Transverse colon (tissue), 4 donors: Measurements from ENCODE around the gene CLDN4. TPM values are rescaled to one million over a fixed set of nuclear protein-coding genes. Genes with fewer than 3 reads are reported as not detected.

Experiments used
- DNase-seq: peaks from one replicate; pipeline ENCODE4 v3.0.0-alpha.2; 2019
- H3K27ac ChIP-seq, 4 donors: fragments of 200-600 bp; sonication (generic); 2 replicates each; pipeline ENCODE4 v1.5.1; 2016 to 2018; ENCODE audit warnings: inconsistent platforms in 4 of 4
- H3K27me3 ChIP-seq: fragments of 200-600 bp; sonication (generic); 2 replicates; pipeline ENCODE4 v1.5.1; 2017; ENCODE audit warnings: inconsistent platforms
- H3K36me3 ChIP-seq, 4 donors: fragments of 200-600 bp; sonication (generic); 2 replicates each; pipeline ENCODE4 v1.5.1; 2017 to 2019; ENCODE audit warnings: inconsistent platforms in 4 of 4
- H3K4me1 ChIP-seq, 4 donors: fragments of 200-600 bp; sonication (generic); 2 replicates each; pipeline ENCODE4 v1.5.1; 2017 to 2020; ENCODE audit warnings: inconsistent platforms in 4 of 4
- H3K4me3 ChIP-seq, 4 donors: fragments of 200-600 bp; sonication (generic); 1 replicate in 1 of 4; 2 replicates in 3 of 4; pipeline versions ENCODE4 v1.5.1 to v1.6.1; 2017 to 2019; ENCODE audit warnings: inconsistent platforms in 4 of 4
- H3K9me3 ChIP-seq, 2 donors: fragments of 200-600 bp; sonication (generic); 2 replicates each; pipeline ENCODE4 v1.5.1; 2017 to 2019; ENCODE audit warnings: inconsistent platforms in 2 of 2
- EP300 ChIP-seq: sonication (generic); formaldehyde crosslinking; IDR thresholded peaks from one replicate; pipeline ENCODE4 v1.6.1; 2017; ENCODE audit warnings: antibody characterized with exemption, low read depth
- POLR2A ChIP-seq: fragments of 450-650 bp; IDR thresholded peaks from one replicate; pipeline ENCODE4 v1.6.1; 2016; ENCODE audit warnings: antibody characterized with exemption, mild to moderate bottlenecking, moderate library complexity
- POLR2AphosphoS5 ChIP-seq, 3 donors: sonication (generic); formaldehyde crosslinking; IDR thresholded peaks; one replicate each; pipeline ENCODE4 v1.6.1; 2016; ENCODE audit warnings: antibody characterized with exemption in 3 of 3
- WGBS, 2 donors: methylation state at CpG; one replicate each; pipeline ENCODE4 v1.1.5; 2018; ENCODE audit warnings: low coverage in 1 of 2; 5-methylcytosine and 5-hydroxymethylcytosine counted together
- in situ Hi-C, 4 donors: fragments of 200-750 bp; cut with MboI; loops; one replicate each; pipeline versions ENCODE4 v1.15.0 to v1.15.1; 2017; ENCODE audit warnings: low sequenced_read_pairs in 3 of 4, low pct_ligation_motif_present in 1 of 4, low pct_unique_long_range_greater_than_20kb in 1 of 4
- intact Hi-C: fragments of 100-400 bp; cut with DNase I; formaldehyde crosslinking; loops from one replicate; pipeline ENCODE4 v1.15.1; 2023; ENCODE audit warnings: low total_unique reads
- total RNA-seq, 4 donors: library from RNA; depleted of rRNA; stranded (reverse); fragments of >200 nt; gene quantifications; one replicate each; pipeline ENCODE4 v1.1.0, GENCODE V29; 2016
- TF ChIP-seq, protein P1 (sequence below), 5 experiments: fragments of 200-600 bp in 3 of 5; fragments of 450-650 bp in 2 of 5; sonication (generic) in 3 of 5; IDR thresholded peaks; 1 replicate in 2 of 5; 2 replicates in 3 of 5; pipeline ENCODE4 v1.5.1; 2016 to 2017; ENCODE audit warnings: antibody characterized with exemption in 5 of 5, inconsistent platforms in 3 of 5, mild to moderate bottlenecking in 2 of 5, moderate library complexity in 1 of 5

CLDN4 gene
- total RNA-seq, 4 donors from 2014 or later: 555 to 1,122 (median 815) TPM

DNA sequence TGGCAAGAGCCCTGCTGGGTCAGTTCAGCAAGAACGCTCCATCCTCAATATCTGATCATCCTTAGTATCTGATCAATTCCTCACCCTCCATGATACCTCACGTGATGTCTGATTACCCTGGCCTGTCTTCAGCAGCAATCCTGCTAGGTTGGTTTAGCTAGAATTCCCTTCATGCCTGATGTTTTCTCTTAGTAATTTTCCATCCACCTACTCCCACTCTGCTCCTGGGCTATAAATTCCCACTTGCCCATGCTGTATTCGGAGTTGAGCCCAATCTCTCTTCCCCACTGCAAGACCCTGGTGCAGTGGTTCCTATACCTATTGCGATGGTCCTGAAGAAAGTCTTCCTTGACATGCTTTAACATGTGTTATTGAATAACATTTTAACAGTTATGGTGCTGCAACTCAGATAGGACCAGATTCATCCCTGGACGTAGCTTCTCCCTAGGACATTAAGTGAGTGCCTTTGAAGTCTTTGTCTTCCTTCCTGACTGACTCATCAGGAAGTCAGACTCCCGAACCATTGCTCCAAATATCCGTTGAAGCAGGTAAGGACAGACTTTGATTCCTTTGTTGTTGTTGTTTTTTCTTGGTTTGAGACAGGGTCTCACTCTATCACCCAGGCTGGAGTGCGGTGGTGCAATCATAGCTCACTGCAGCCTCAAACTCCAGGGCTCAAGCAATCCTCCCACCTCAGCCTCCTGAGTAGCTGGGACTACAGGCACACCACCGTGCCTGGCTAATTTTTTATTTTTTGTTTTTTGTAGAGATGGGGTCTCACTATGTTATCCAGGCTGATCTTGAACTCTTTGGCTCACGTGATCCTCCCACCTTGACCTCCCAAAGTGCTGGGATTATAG lies 31.3 kb upstream of the CLDN4 start:
- TF ChIP-seq POLR2A (no peak), POLR2AphosphoS5 (IDR thresholded peaks at IDR 0.05) (peak in 1 of 3 donors; percentile 28)
- Histone ChIP-seq H3K9me3 (no peaks in the 10 kb centered on the region), H3K36me3 (no peaks in the 10 kb centered on the region), H3K27me3 (no peaks in the 10 kb centered on the region), H3K27ac (peak overlapping the region; percentile 70 to 88 (median 80)), H3K4me3 (no peak overlapping the region), H3K4me1 (peaks cover under 1 to 34% (median 24%) of the 10 kb centered on the region in 4 donors)
- 62 to 70% methylated on average over 4 to 10 of the region's 10 CpGs for WGBS, 2 donors
- intact Hi-C loops (no loop called here), in situ Hi-C loops (no loop called here)
- no peak for DNase-seq

DNA sequence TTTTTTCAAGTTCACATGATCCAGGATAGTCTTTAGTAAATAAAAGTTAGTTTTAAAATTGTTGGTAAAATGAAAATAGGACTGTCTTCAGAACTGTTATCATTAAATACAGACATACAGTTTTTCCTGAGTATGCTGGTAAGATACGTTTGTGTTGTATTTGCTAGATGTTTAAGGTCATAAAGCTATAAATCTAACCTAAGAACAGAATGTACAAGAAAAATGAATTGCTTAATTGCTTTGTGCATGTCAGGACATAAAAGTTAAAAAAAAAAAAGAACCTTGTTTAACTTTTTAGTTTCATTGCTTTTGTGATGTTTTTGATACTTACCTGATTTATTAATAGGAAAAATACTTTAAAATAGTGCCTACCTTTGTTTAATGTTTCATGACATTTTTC lies 29.2 kb upstream of the CLDN4 start:
- Histone ChIP-seq H3K4me1 (peaks cover 0 to 32% (median 21%) of the 10 kb centered on the region in 4 donors), H3K27me3 (no peaks in the 10 kb centered on the region), H3K4me3 (no peak overlapping the region), H3K27ac (peak overlapping the region; percentile 70 to 88 (median 80)), H3K9me3 (no peaks in the 10 kb centered on the region), H3K36me3 (no peaks in the 10 kb centered on the region)
- no peak for DNase-seq
- TF ChIP-seq, protein P1, sequence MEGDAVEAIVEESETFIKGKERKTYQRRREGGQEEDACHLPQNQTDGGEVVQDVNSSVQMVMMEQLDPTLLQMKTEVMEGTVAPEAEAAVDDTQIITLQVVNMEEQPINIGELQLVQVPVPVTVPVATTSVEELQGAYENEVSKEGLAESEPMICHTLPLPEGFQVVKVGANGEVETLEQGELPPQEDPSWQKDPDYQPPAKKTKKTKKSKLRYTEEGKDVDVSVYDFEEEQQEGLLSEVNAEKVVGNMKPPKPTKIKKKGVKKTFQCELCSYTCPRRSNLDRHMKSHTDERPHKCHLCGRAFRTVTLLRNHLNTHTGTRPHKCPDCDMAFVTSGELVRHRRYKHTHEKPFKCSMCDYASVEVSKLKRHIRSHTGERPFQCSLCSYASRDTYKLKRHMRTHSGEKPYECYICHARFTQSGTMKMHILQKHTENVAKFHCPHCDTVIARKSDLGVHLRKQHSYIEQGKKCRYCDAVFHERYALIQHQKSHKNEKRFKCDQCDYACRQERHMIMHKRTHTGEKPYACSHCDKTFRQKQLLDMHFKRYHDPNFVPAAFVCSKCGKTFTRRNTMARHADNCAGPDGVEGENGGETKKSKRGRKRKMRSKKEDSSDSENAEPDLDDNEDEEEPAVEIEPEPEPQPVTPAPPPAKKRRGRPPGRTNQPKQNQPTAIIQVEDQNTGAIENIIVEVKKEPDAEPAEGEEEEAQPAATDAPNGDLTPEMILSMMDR (IDR thresholded peaks at IDR 0.05): no peak
- TF ChIP-seq EP300: peak; percentile 53
- peak in 2 of 3 donors; percentile 62 to 69 for TF ChIP-seq POLR2AphosphoS5 (IDR thresholded peaks at IDR 0.05)
- in situ Hi-C loops: no loop called here
- intact Hi-C loops: no loop called here
- WGBS, 2 donors: 23 to 39% methylated on average over 1 of the region's 1 CpG

DNA sequence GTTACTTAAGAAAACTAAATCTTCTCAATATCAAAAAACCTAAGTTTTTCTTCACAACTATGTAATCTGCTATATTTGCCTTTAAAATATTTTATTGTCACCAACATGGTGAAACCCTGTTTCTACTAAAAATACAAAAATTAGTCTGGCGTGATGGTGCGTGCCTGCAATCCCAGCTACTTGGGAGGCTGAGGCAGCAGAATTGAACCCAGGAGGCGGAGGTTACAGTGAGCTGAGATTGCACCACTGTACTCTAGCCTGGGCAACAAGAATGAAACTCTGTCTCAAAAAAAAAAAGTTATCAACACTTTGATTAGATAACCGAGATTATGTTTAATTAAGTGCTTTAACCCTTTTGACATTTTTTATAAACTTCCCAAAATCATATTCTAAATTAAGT lies 28.3 kb upstream of the CLDN4 start:
- no peak overlapping the region for H3K4me3 ChIP-seq
- no peak for DNase-seq
- no peaks in the 10 kb centered on the region for H3K27me3 ChIP-seq
- 33 to 54% methylated on average over 4 of the region's 4 CpGs for WGBS, 2 donors
- H3K27ac ChIP-seq: peak overlapping the region in 3 of 4 donors; percentile 70 to 88 (median 88)
- TF ChIP-seq POLR2A (no peak), POLR2AphosphoS5 (IDR thresholded peaks at IDR 0.05) (no peak), EP300 (no peak)
- TF ChIP-seq, protein P1 (IDR thresholded peaks at IDR 0.05): no peak
- H3K9me3 ChIP-seq: no peaks in the 10 kb centered on the region
- intact Hi-C loops (no loop called here), in situ Hi-C loops (no loop called here)
- H3K36me3 ChIP-seq: no peaks in the 10 kb centered on the region
- peaks cover 0 to 32% (median 21%) of the 10 kb centered on the region in 4 donors for H3K4me1 ChIP-seq

DNA sequence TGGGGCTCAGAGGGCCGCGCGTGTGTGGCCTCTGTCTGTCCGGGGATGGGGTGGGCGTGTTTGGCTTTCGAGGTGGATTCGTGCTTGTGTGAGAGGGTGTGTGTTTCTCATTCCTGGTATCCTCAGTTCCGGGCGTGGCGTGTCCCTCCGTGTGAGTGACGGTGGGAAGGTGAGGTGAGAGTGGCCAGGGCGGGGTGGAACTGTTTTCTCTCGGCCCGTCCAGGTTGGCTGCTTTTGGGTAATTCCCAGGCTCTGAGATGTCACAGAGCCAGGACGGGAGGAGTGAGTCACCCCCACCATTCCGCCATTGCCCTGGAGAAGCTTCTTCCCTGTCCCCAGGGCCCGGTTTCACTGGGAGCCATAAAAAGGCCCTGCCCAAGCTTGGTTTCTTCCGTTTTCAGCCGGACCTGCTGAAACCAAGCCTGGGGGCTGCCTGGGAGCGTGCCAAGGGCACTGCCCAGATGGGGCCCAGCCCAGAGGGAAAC lies 21.3 kb upstream of the CLDN4 start:
- WGBS, 2 donors: 62% methylated on average over 21 of the region's 21 CpGs; no CpG with 5 or more reads in 1 of the 2 donors
- H3K27me3 ChIP-seq: peaks cover 3% of the 10 kb centered on the region
- intact Hi-C loops: no loop called here
- no peaks in the 10 kb centered on the region for H3K36me3 ChIP-seq
- TF ChIP-seq POLR2A: peak; percentile 64
- TF ChIP-seq EP300: no peak
- TF ChIP-seq POLR2AphosphoS5 (IDR thresholded peaks at IDR 0.05): peak in 2 of 3 donors; percentile 49 to 76
- TF ChIP-seq, protein P1 (IDR thresholded peaks at IDR 0.05): no peak
- H3K27ac ChIP-seq: peak overlapping the region; percentile 79 to 89 (median 87)
- DNase-seq: peak; percentile 91
- H3K4me3 ChIP-seq: no peak overlapping the region
- in situ Hi-C loops: no loop called here
- H3K4me1 ChIP-seq: peaks cover 5 to 30% (median 17%) of the 10 kb centered on the region in 4 donors
- H3K9me3 ChIP-seq: no peaks in the 10 kb centered on the region
